Measurements from ENCODE around the gene UBE3D. TPM values are rescaled to one million over a fixed set of nuclear protein-coding genes. Genes with fewer than 3 reads are reported as not detected.

Gene UBE3D
- total RNA-seq, 1 experiment from 2014 or later: 38.0 TPM

GRCh38 chr6:82910395-82910794 lies 155.2 kb downstream of the UBE3D start:
- TF ChIP-seq EZH2 (IDR thresholded peaks at IDR 0.05; ENCODE audit: borderline replicate concordance, low read depth, low read length, poor library complexity, severe bottlenecking): no peak
- TF ChIP-seq CTCF (conservative IDR thresholded peaks at IDR 0.05; ENCODE audit: low read depth, low read length): no peak
- ChIA-PET CTCF (no interaction called here), POLR2A (ENCODE audit: low non-redundant PET) (no interaction called here)

GRCh38 chr6:82909551-82909950 lies 156.1 kb downstream of the UBE3D start:
- H3K9me3 ChIP-seq (ENCODE audit: low read depth, low read length, poor library complexity, severe bottlenecking): no peaks in the 10 kb centered on the region
- no peak for DNase-seq (ENCODE audit: low spot score)
- H3K27me3 ChIP-seq (replicated peaks; ENCODE audit: insufficient read depth, low read depth, low read length, poor library complexity): no peaks in the 10 kb centered on the region
- H3K4me3 ChIP-seq (ENCODE audit: low read depth, low read length, poor library complexity, severe bottlenecking): no peak overlapping the region
- no TSS peak for BruUV-seq (replicated peaks)
- intact Hi-C loops (cut with micrococcal nuclease; ENCODE audit: unreplicated experiment): no loop called here
- ChIA-PET CTCF (no interaction called here), POLR2A (ENCODE audit: low non-redundant PET) (no interaction called here)
- no peak for TF ChIP-seq EZH2 (IDR thresholded peaks at IDR 0.05; ENCODE audit: borderline replicate concordance, low read depth, low read length, poor library complexity, severe bottlenecking)
- no peak for TF ChIP-seq CTCF (conservative IDR thresholded peaks at IDR 0.05; ENCODE audit: low read depth, low read length)
- H3K4me1 ChIP-seq (ENCODE audit: insufficient read depth, low read length, poor library complexity, severe bottlenecking): peaks cover 17% of the 10 kb centered on the region
- H3K36me3 ChIP-seq (ENCODE audit: insufficient read depth, low read length, poor library complexity, severe bottlenecking): no peaks in the 10 kb centered on the region
- no peak overlapping the region for H3K27ac ChIP-seq (ENCODE audit: low read depth, low read length, poor library complexity, severe bottlenecking)

More at GRCh38 chr6:82910395-82910794, 155.2 kb downstream of the UBE3D start:
- H3K27me3 ChIP-seq (replicated peaks; ENCODE audit: insufficient read depth, low read depth, low read length, poor library complexity): no peaks in the 10 kb centered on the region
- no peak overlapping the region for H3K27ac ChIP-seq (ENCODE audit: low read depth, low read length, poor library complexity, severe bottlenecking)
- no peaks in the 10 kb centered on the region for H3K36me3 ChIP-seq (ENCODE audit: insufficient read depth, low read length, poor library complexity, severe bottlenecking)
- H3K9me3 ChIP-seq (ENCODE audit: low read depth, low read length, poor library complexity, severe bottlenecking): no peaks in the 10 kb centered on the region
- H3K4me1 ChIP-seq (ENCODE audit: insufficient read depth, low read length, poor library complexity, severe bottlenecking): peaks cover 17% of the 10 kb centered on the region
- no peak overlapping the region for H3K4me3 ChIP-seq (ENCODE audit: low read depth, low read length, poor library complexity, severe bottlenecking)
- BruUV-seq (replicated peaks): no TSS peak
- no peak for DNase-seq (ENCODE audit: low spot score)
- intact Hi-C loops (cut with micrococcal nuclease; ENCODE audit: unreplicated experiment): no loop called here

GRCh38 chr6:82908661-82909060 lies 157.0 kb downstream of the UBE3D start:
- intact Hi-C loops (cut with micrococcal nuclease; ENCODE audit: unreplicated experiment): no loop called here
- H3K4me3 ChIP-seq (ENCODE audit: low read depth, low read length, poor library complexity, severe bottlenecking): no peak overlapping the region
- H3K27me3 ChIP-seq (replicated peaks; ENCODE audit: insufficient read depth, low read depth, low read length, poor library complexity): no peaks in the 10 kb centered on the region
- no peaks in the 10 kb centered on the region for H3K9me3 ChIP-seq (ENCODE audit: low read depth, low read length, poor library complexity, severe bottlenecking)
- H3K36me3 ChIP-seq (ENCODE audit: insufficient read depth, low read length, poor library complexity, severe bottlenecking): no peaks in the 10 kb centered on the region
- no peak overlapping the region for H3K27ac ChIP-seq (ENCODE audit: low read depth, low read length, poor library complexity, severe bottlenecking)
- TF ChIP-seq EZH2 (IDR thresholded peaks at IDR 0.05; ENCODE audit: borderline replicate concordance, low read depth, low read length, poor library complexity, severe bottlenecking) (no peak), CTCF (conservative IDR thresholded peaks at IDR 0.05; ENCODE audit: low read depth, low read length) (no peak)
- no peak for DNase-seq (ENCODE audit: low spot score)
- H3K4me1 ChIP-seq (ENCODE audit: insufficient read depth, low read length, poor library complexity, severe bottlenecking): peaks cover 17% of the 10 kb centered on the region
- ChIA-PET POLR2A (ENCODE audit: low non-redundant PET) (no interaction called here), CTCF (no interaction called here)
- BruUV-seq (replicated peaks): no TSS peak
